Measurements from ENCODE around the gene ALOXE3.

The ALOXE3 gene

GRCh38 chr17:8158267-8159031, 40.1 kb upstream of the ALOXE3 start:
- no peak overlapping the region for H2AFZ ChIP-seq (ENCODE audit: low read length)
- H4K20me1 ChIP-seq (ENCODE audit: insufficient read depth, low read length, poor library complexity, severe bottlenecking), result peaks cover 42% of the 10 kb centered on the region
- TF ChIP-seq EZH2phosphoT487 (IDR thresholded peaks at IDR 0.05; ENCODE audit: borderline replicate concordance), result no peak
- TF ChIP-seq CTCF (conservative IDR thresholded peaks at IDR 0.05; ENCODE audit: low read length), result peak; percentile 80
- H3K9me3 ChIP-seq (ENCODE audit: insufficient read depth, low read depth, low read length), result no peaks in the 10 kb centered on the region
- no peaks in the 10 kb centered on the region for H3K36me3 ChIP-seq (ENCODE audit: insufficient read depth, low read length)
- H3F3A ChIP-seq (ENCODE audit: low read depth), result 0 out of 2 replicates have a peak, but pooled peaks cover 7% of the 10 kb centered on the region
- H3K4me1 ChIP-seq (ENCODE audit: insufficient read depth, low read length, poor library complexity, severe bottlenecking), result peaks cover 37% of the 10 kb centered on the region
- no peaks in the 10 kb centered on the region for H3K9me2 ChIP-seq (replicated peaks; ENCODE audit: low read depth, low read length)
- H3K4me3 ChIP-seq (ENCODE audit: low read length, poor library complexity, severe bottlenecking), result peak overlapping the region; percentile 54
- peaks cover 4% of the 10 kb centered on the region for H3K27me3 ChIP-seq (ENCODE audit: insufficient read depth, low read length, poor library complexity, severe bottlenecking)
- H3K4me2 ChIP-seq (ENCODE audit: low read depth, low read length, poor library complexity, severe bottlenecking), result peak overlapping the region; percentile 63
- H3K9ac ChIP-seq (ENCODE audit: low read depth, low read length, poor library complexity, severe bottlenecking), result no peak overlapping the region
- H3K79me2 ChIP-seq (ENCODE audit: insufficient read depth, low read length), result peaks cover 38% of the 10 kb centered on the region

DNA sequence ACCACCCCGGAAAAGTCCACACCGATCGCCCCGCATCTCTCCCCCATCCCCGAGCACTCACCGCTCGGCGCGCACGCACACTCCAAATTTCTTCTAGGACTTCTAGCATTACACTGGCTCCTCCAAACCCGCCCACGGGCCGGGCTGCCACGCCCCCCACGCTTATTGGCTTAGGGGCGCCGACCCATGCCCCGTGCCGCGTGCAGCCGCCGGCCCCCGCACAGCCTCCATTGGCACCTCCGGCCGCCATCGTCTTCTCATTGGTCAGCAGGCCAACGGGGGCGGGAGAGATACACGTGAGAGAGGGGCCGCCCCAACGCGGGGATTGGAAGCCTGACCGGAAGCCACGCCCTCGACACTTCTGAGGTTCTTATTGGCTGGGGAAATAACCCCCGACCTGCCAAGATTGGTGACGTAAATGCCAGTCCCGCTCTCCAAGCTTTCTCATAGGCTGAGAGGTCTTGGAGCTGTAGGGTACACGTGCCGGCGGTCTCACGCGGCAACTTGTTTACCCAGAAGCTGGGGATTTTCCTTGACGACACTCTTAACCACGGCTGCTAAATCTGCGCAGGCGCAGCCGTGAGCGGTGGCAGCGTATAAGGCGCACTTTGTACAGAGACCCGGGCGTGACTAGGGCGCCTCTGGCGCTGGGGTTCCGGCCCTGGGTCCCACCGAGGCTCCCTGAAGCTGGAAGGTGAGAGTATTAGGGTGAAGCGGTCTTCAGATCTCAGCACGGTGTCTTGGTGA, 38.1 kb upstream of the ALOXE3 start:
- Histone ChIP-seq H3K4me3 (ENCODE audit: low read length, poor library complexity, severe bottlenecking) (peak overlapping the region; percentile 75), H2AFZ (ENCODE audit: low read length) (peak overlapping the region; percentile 57; the same call in 1 of the 2 replicates), H3K27me3 (ENCODE audit: insufficient read depth, low read length, poor library complexity, severe bottlenecking) (no peaks in the 10 kb centered on the region), H3K4me2 (ENCODE audit: low read depth, low read length, poor library complexity, severe bottlenecking) (peak overlapping the region; percentile 79), H3K79me2 (ENCODE audit: insufficient read depth, low read length) (peaks cover 19% of the 10 kb centered on the region), H3K9me3 (ENCODE audit: insufficient read depth, low read depth, low read length) (no peaks in the 10 kb centered on the region), H3K4me1 (ENCODE audit: insufficient read depth, low read length, poor library complexity, severe bottlenecking) (peaks cover 39% of the 10 kb centered on the region), H3F3A (ENCODE audit: low read depth) (0 out of 2 replicates have a peak, but pooled peaks cover 7% of the 10 kb centered on the region), H3K36me3 (ENCODE audit: insufficient read depth, low read length) (no peaks in the 10 kb centered on the region), H3K9ac (ENCODE audit: low read depth, low read length, poor library complexity, severe bottlenecking) (peak overlapping the region; percentile 71), H4K20me1 (ENCODE audit: insufficient read depth, low read length, poor library complexity, severe bottlenecking) (peaks cover 33% of the 10 kb centered on the region), H3K9me2 (replicated peaks; ENCODE audit: low read depth, low read length) (no peaks in the 10 kb centered on the region)
- no peak for TF ChIP-seq EZH2phosphoT487 (IDR thresholded peaks at IDR 0.05; ENCODE audit: borderline replicate concordance)
- TF ChIP-seq CTCF (conservative IDR thresholded peaks at IDR 0.05; ENCODE audit: low read length), result no peak

- Histone ChIP-seq H3K9me2 (replicated peaks; ENCODE audit: low read depth, low read length) (no peaks in the 10 kb centered on the region), H4K20me1 (ENCODE audit: insufficient read depth, low read length, poor library complexity, severe bottlenecking) (peaks cover 29% of the 10 kb centered on the region), H3K27me3 (ENCODE audit: insufficient read depth, low read length, poor library complexity, severe bottlenecking) (no peaks in the 10 kb centered on the region), H3K36me3 (ENCODE audit: insufficient read depth, low read length) (no peaks in the 10 kb centered on the region), H3F3A (ENCODE audit: low read depth) (0 out of 2 replicates have a peak, but pooled peaks cover 7% of the 10 kb centered on the region), H3K4me2 (ENCODE audit: low read depth, low read length, poor library complexity, severe bottlenecking) (peak overlapping the region; percentile 79), H3K9ac (ENCODE audit: low read depth, low read length, poor library complexity, severe bottlenecking) (peak overlapping the region; percentile 45), H3K79me2 (ENCODE audit: insufficient read depth, low read length) (peaks cover 15% of the 10 kb centered on the region), H2AFZ (ENCODE audit: low read length) (0 out of 2 replicates have a peak overlapping the region, but pooled peaks have one; percentile 57), H3K9me3 (ENCODE audit: insufficient read depth, low read depth, low read length) (no peaks in the 10 kb centered on the region), H3K4me3 (ENCODE audit: low read length, poor library complexity, severe bottlenecking) (peak overlapping the region; percentile 75), H3K4me1 (ENCODE audit: insufficient read depth, low read length, poor library complexity, severe bottlenecking) (peaks cover 36% of the 10 kb centered on the region)
- TF ChIP-seq CTCF (conservative IDR thresholded peaks at IDR 0.05; ENCODE audit: low read length) (no peak), EZH2phosphoT487 (IDR thresholded peaks at IDR 0.05; ENCODE audit: borderline replicate concordance) (no peak)
Observed at GRCh38 chr17:8155996-8156245, 37.6 kb upstream of the ALOXE3 start.
